Measurements from ENCODE around the gene RFNG. TPM values are rescaled to one million over a fixed set of nuclear protein-coding genes. Genes with fewer than 3 reads are reported as not detected.

RFNG gene
- polyA plus RNA-seq, 2 of the 4 experiments (the other 2 are of a cell fraction): 8.4 to 25.7 TPM

DNA sequence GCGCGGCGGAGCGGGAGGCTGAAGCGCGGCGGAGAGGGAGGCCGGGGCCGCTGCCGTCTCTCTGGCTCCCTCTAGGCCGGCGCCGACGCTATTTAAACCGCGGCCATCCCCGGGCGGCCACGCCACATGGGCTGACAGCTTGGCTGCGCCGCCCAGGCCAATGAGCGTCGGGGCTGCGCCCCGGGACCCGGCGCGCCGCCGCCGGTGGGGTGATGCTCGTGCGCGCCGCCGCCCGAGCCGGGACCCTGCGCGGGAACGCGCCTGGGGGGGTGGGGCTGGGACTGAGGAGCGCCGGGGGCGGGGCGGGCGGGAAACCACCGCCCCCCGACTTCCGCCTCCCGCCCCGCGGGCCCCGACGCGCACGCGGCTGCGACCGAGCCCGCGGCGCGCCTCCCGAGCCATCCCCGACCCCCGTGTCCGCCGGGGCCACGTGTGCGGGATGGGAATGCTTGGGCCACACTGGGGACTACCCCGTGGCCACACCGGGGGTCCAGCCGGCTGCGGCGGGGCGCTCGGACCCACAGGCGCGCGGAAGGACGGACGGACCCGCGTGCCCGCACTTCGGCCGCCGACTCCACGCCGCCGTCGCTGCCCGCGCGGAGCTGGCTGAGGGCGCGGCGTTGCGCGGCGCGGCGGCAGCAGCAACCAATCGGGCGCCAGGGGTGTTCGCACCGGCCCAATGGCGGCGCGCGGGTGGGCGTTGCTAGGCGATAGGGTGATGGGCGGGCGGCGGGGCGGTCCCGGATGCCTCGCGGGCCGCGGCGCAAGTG, 46.7 kb upstream of the RFNG start, which contains the start of gene FASN (continued):
- TF ChIP-seq CTCF (IDR thresholded peaks at IDR 0.05): peak; percentile 64
- peak; percentile 88 for TF ChIP-seq EHF (CRISPR knock-in tag; IDR thresholded peaks at IDR 0.05)
- peak; percentile 90 for TF ChIP-seq HOXB13 (CRISPR knock-in tag; IDR thresholded peaks at IDR 0.05; ENCODE audit: low read depth)
- TF ChIP-seq TP53 (CRISPR knock-in tag; IDR thresholded peaks at IDR 0.05): peak; percentile 89; the same call in 1 of the 2 replicates
- no peak for TF ChIP-seq EP300 (IDR thresholded peaks at IDR 0.05)
- no peak for TF ChIP-seq USF2 (IDR thresholded peaks at IDR 0.05)
- TF ChIP-seq SREBF2 (IDR thresholded peaks at IDR 0.05): no peak
- TF ChIP-seq ESRRA (IDR thresholded peaks at IDR 0.05; ENCODE audit: borderline replicate concordance, low read length): no peak
- no peak for TF ChIP-seq CHD4 (IDR thresholded peaks at IDR 0.05; ENCODE audit: borderline replicate concordance)
- TF ChIP-seq, protein P1, sequence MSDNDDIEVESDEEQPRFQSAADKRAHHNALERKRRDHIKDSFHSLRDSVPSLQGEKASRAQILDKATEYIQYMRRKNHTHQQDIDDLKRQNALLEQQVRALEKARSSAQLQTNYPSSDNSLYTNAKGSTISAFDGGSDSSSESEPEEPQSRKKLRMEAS (IDR thresholded peaks at IDR 0.05): peak; percentile 76
- no peak; a peak in 3 of 5 replicates for TF ChIP-seq RAD21 (conservative IDR thresholded peaks at IDR 0.05 in 1 of 2, IDR thresholded peaks at IDR 0.05 in 1 of 2)
- TF ChIP-seq HDAC2 (IDR thresholded peaks at IDR 0.05): no peak
- no peak for TF ChIP-seq BHLHE40 (IDR thresholded peaks at IDR 0.05; ENCODE audit: low read depth, low read length)
- no peak for TF ChIP-seq EHMT2 (IDR thresholded peaks at IDR 0.05; ENCODE audit: low read depth)
- no peak for TF ChIP-seq ZNF302 (CRISPR knock-in tag; IDR thresholded peaks at IDR 0.05)
- TF ChIP-seq ZC3H11A (IDR thresholded peaks at IDR 0.05): no peak
- no peak for TF ChIP-seq CEBPB (IDR thresholded peaks at IDR 0.05)
- TF ChIP-seq KDM1A (IDR thresholded peaks at IDR 0.05; ENCODE audit: low read depth): no peak
- TF ChIP-seq CBX8 (IDR thresholded peaks at IDR 0.05): no peak
- TF ChIP-seq POLR2AphosphoS2 (conservative IDR thresholded peaks at IDR 0.05; ENCODE audit: low read length): peak; percentile 68; the same call in 1 of the 2 replicates
- 0 out of 2 replicates have a peak, but pooled peaks have one; percentile 30 for TF ChIP-seq PHF8 (IDR thresholded peaks at IDR 0.05; ENCODE audit: borderline replicate concordance, low read depth)
- TF ChIP-seq KDM5A (IDR thresholded peaks at IDR 0.05): no peak
- TF ChIP-seq RCOR1 (IDR thresholded peaks at IDR 0.05; ENCODE audit: low read depth, low read length): no peak
- TF ChIP-seq FOXS1 (CRISPR knock-in tag; IDR thresholded peaks at IDR 0.05): peak; percentile 74; the same call in 1 of the 2 replicates
- no peak for TF ChIP-seq ZSCAN20 (CRISPR knock-in tag; IDR thresholded peaks at IDR 0.05)
- TF ChIP-seq FOSB (CRISPR knock-in tag; IDR thresholded peaks at IDR 0.05): no peak
- TF ChIP-seq HEYL (CRISPR knock-in tag; IDR thresholded peaks at IDR 0.05): no peak
- TF ChIP-seq PBX3 (IDR thresholded peaks at IDR 0.05): peak; percentile 75
- TF ChIP-seq, protein P2, sequence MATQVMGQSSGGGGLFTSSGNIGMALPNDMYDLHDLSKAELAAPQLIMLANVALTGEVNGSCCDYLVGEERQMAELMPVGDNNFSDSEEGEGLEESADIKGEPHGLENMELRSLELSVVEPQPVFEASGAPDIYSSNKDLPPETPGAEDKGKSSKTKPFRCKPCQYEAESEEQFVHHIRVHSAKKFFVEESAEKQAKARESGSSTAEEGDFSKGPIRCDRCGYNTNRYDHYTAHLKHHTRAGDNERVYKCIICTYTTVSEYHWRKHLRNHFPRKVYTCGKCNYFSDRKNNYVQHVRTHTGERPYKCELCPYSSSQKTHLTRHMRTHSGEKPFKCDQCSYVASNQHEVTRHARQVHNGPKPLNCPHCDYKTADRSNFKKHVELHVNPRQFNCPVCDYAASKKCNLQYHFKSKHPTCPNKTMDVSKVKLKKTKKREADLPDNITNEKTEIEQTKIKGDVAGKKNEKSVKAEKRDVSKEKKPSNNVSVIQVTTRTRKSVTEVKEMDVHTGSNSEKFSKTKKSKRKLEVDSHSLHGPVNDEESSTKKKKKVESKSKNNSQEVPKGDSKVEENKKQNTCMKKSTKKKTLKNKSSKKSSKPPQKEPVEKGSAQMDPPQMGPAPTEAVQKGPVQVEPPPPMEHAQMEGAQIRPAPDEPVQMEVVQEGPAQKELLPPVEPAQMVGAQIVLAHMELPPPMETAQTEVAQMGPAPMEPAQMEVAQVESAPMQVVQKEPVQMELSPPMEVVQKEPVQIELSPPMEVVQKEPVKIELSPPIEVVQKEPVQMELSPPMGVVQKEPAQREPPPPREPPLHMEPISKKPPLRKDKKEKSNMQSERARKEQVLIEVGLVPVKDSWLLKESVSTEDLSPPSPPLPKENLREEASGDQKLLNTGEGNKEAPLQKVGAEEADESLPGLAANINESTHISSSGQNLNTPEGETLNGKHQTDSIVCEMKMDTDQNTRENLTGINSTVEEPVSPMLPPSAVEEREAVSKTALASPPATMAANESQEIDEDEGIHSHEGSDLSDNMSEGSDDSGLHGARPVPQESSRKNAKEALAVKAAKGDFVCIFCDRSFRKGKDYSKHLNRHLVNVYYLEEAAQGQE (IDR thresholded peaks at IDR 0.05): no peak; the same call in 1 of the 2 replicates
- TF ChIP-seq CBX2 (IDR thresholded peaks at IDR 0.05; ENCODE audit: borderline replicate concordance, low read depth): no peak
- peak; percentile 95 to 99 for TF ChIP-seq JUN (IDR thresholded peaks at IDR 0.05)
- TF ChIP-seq MAZ (IDR thresholded peaks at IDR 0.05; ENCODE audit: borderline replicate concordance, low read depth, low read length): 0 out of 2 replicates have a peak, but pooled peaks have one; percentile 22
- TF ChIP-seq GATA3 (IDR thresholded peaks at IDR 0.05; ENCODE audit: borderline replicate concordance): no peak
- no peak for TF ChIP-seq CHD2 (IDR thresholded peaks at IDR 0.05; ENCODE audit: low read length, partially characterized antibody)
- no peak for TF ChIP-seq TFCP2L1 (CRISPR knock-in tag; IDR thresholded peaks at IDR 0.05)
- peak; percentile 96 for TF ChIP-seq MYC (IDR thresholded peaks at IDR 0.05; ENCODE audit: borderline replicate concordance, low read length)
- TF ChIP-seq HOXB5 (CRISPR knock-in tag; IDR thresholded peaks at IDR 0.05): peak; percentile 92

All from A549 (cell line).